HCT116 (cell line): ENCODE results near the gene RHOXF2. TPM values are rescaled to one million over a fixed set of nuclear protein-coding genes. Genes with fewer than 3 reads are reported as not detected.

Experiments used
- ATAC-seq: fragments of 200-7000 bp; cut with Tn5 transposase; 2 replicates; pipeline ENCODE4 v1.9.1; 2020; ENCODE audit warnings: mild to moderate bottlenecking, moderate library complexity
- BruUV-seq: library from RNA; stranded (reverse); fragments of 400-500 nt; replicated peaks from 2 replicates; lab custom pipeline; 2021; lab: Mats Ljungman, UMichigan
- CTCF ChIA-PET: fragments of 300-600 bp; sonication (Branson Sonifier 250); formaldehyde crosslinking; loops from one replicate; lab custom pipeline; 2021; ENCODE audit warnings: antibody characterized with exemption; lab: Charles Lee
- POLR2A ChIA-PET: fragments of 300-600, 350-600 bp; sonication (Branson Sonifier 250); formaldehyde crosslinking; loops from one replicate; lab custom pipeline; 2021; ENCODE audit warnings: antibody characterized with exemption; lab: Charles Lee
- RAD21 ChIA-PET, 2 experiments: fragments of 300-600 bp; sonication (Branson Sonifier 250); formaldehyde crosslinking; loops; one replicate each; lab custom pipeline; 2023; ENCODE audit warnings: low total read pairs in 2 of 2; ENCODE audit not compliant: uncharacterized antibody in 2 of 2, unreplicated experiment in 2 of 2, low non-redundant PET in 1 of 2; lab: Charles Lee
- DNase-seq: peaks from one replicate; pipeline ENCODE4 v3.0.0-alpha.2; 2010; ENCODE audit warnings: low read depth, low spot score
- H2AFZ ChIP-seq: fragments of 200-600 bp; shearing (Covaris generic), sonication (generic); 2 replicates; pipeline ENCODE4 v1.6.1; 2017; ENCODE audit warnings: low read depth, mixed run types, mixed read lengths, antibody characterized with exemption, low read length; ENCODE audit not compliant: poor library complexity, severe bottlenecking
- H3K27ac ChIP-seq: 2 replicates; pipeline ENCODE4 v1.5.1; 2012; ENCODE audit warnings: low read depth, low read length
- H3K27me3 ChIP-seq: fragments of 200-600 bp; sonication (generic); 2 replicates; pipeline ENCODE4 v1.6.1; 2016; ENCODE audit warnings: mixed run types, low read length, mixed read lengths; ENCODE audit not compliant: insufficient read depth
- H3K36me3 ChIP-seq, 2 experiments: fragments of 200-500 bp in 1 of 2; fragments of 200-600 bp in 1 of 2; sonication (Bioruptor generic) in 1 of 2; sonication (generic) in 1 of 2; 2 replicates each; pipeline versions ENCODE4 v1.5.1 to v1.6.1; 2014 to 2016; ENCODE audit warnings: low read length in 2 of 2, inconsistent platforms in 1 of 2, mixed read lengths in 1 of 2, mixed run types in 1 of 2; ENCODE audit not compliant: insufficient read depth in 2 of 2, control insufficient read depth in 1 of 2
- H3K4me1 ChIP-seq, 2 experiments: fragments of 200-600 bp in 1 of 2; sonication (generic) in 1 of 2; 2 replicates each; pipeline versions ENCODE4 v1.5.1 to v1.6.1; 2012 to 2017; ENCODE audit warnings: low read length in 2 of 2, inconsistent platforms in 1 of 2, mild to moderate bottlenecking in 1 of 2, mixed read lengths in 1 of 2, mixed run types in 1 of 2, moderate library complexity in 1 of 2; ENCODE audit not compliant: insufficient read depth in 2 of 2, control insufficient read depth in 1 of 2
- H3K4me2 ChIP-seq: fragments of 200-600 bp; sonication (generic); 2 replicates; pipeline ENCODE4 v1.6.1; 2017; ENCODE audit warnings: mixed run types, low read length, mixed read lengths
- H3K4me3 ChIP-seq, 2 experiments: fragments of 200-600 bp in 1 of 2; sonication (generic) in 1 of 2; replicated peaks in 1 of 2; 2 replicates each; pipeline ENCODE4 v1.5.1; 2011 to 2016; ENCODE audit warnings: low read length in 2 of 2, control low read depth in 1 of 2, low read depth in 1 of 2, mild to moderate bottlenecking in 1 of 2, mixed read lengths in 1 of 2, mixed run types in 1 of 2
- H3K79me2 ChIP-seq: fragments of 200-600 bp; sonication (generic); 2 replicates; pipeline ENCODE4 v1.6.1; 2017; ENCODE audit warnings: mild to moderate bottlenecking, mixed run types, low read length, moderate library complexity, mixed read lengths; ENCODE audit not compliant: insufficient read depth
- H3K9ac ChIP-seq: fragments of 200-600 bp; sonication (generic); 2 replicates; pipeline ENCODE4 v1.6.1; 2016; ENCODE audit warnings: low read length, mixed read lengths
- H3K9me2 ChIP-seq: fragments of 200-600 bp; sonication (generic), shearing (Covaris generic); 2 replicates; pipeline ENCODE4 v1.6.1; 2017; ENCODE audit warnings: mixed run types, mild to moderate bottlenecking, moderate library complexity; ENCODE audit not compliant: insufficient read depth
- H3K9me3 ChIP-seq, 2 experiments: fragments of 200-500 bp in 1 of 2; fragments of 200-600 bp in 1 of 2; sonication (Bioruptor generic) in 1 of 2; sonication (generic) in 1 of 2; 2 replicates each; pipeline ENCODE4 v1.6.1; 2014 to 2017; ENCODE audit warnings: low read length in 2 of 2, mixed read lengths in 2 of 2, inconsistent platforms in 1 of 2, low read depth in 1 of 2, mild to moderate bottlenecking in 1 of 2, mixed run types in 1 of 2, moderate library complexity in 1 of 2; ENCODE audit not compliant: control insufficient read depth in 1 of 2, insufficient read depth in 1 of 2
- H4K20me1 ChIP-seq: fragments of 200-600 bp; sonication (generic), shearing (Covaris generic); 2 replicates; pipeline ENCODE4 v1.6.1; 2017; ENCODE audit warnings: mixed run types, mild to moderate bottlenecking, moderate library complexity; ENCODE audit not compliant: insufficient read depth
- EGR1 ChIP-seq: IDR thresholded peaks from 2 replicates; pipeline ENCODE4 v1.6.1; 2012; ENCODE audit warnings: low read depth
- ELF1 ChIP-seq: IDR thresholded peaks from 2 replicates; pipeline ENCODE4 v1.6.1; 2012; ENCODE audit warnings: low read depth, borderline replicate concordance
- EZH2phosphoT487 ChIP-seq: fragments of 200-600 bp; IDR thresholded peaks from 2 replicates; pipeline ENCODE4 v1.6.1; 2018; ENCODE audit warnings: antibody characterized with exemption, borderline replicate concordance
- POLR2AphosphoS5 ChIP-seq: IDR thresholded peaks from 2 replicates; pipeline ENCODE4 v1.6.1; 2011; ENCODE audit warnings: mild to moderate bottlenecking, low read depth, low read length, moderate library complexity
- RAD21 ChIP-seq: IDR thresholded peaks from 2 replicates; pipeline ENCODE4 v1.6.1; 2012; ENCODE audit warnings: low read depth, mild to moderate bottlenecking
- REST ChIP-seq: IDR thresholded peaks from 2 replicates; pipeline ENCODE4 v1.6.1; 2012; ENCODE audit warnings: low read depth
- SRF ChIP-seq: IDR thresholded peaks from 2 replicates; pipeline ENCODE4 v1.6.1; 2012; ENCODE audit warnings: low read depth
- TCF7L2 ChIP-seq: IDR thresholded peaks from 2 replicates; pipeline ENCODE4 v1.7.0; 2011; ENCODE audit warnings: borderline replicate concordance, inconsistent platforms; ENCODE audit not compliant: insufficient read depth, insufficient read length; ENCODE audit errors: extremely low read depth
- ZFX ChIP-seq: fragments of 450-650 bp; IDR thresholded peaks from 2 replicates; pipeline ENCODE4 v1.6.1; 2017
- intact Hi-C: fragments of 100-400 bp; cut with micrococcal nuclease; formaldehyde crosslinking; loops from 2 replicates; pipeline ENCODE4 v1.10.0; 2022
- total RNA-seq: library from RNA; stranded (reverse); gene quantifications from one replicate; pipeline ENCODE4 v1.2.1, GENCODE V29; 2021; ENCODE audit not compliant: unreplicated experiment
- TF ChIP-seq, protein P1 (sequence below), 3 experiments: fragments of 200-600 bp in 1 of 3; sonication (generic) in 1 of 3; IDR thresholded peaks in 2 of 3; conservative IDR thresholded peaks in 1 of 3; 2 replicates each; pipeline ENCODE4 v1.5.1; 2012 to 2017; ENCODE audit warnings: low read depth in 2 of 3, low read length in 2 of 3, antibody characterized with exemption in 1 of 3, borderline replicate concordance in 1 of 3, control low read depth in 1 of 3, mild to moderate bottlenecking in 1 of 3, mixed read lengths in 1 of 3, mixed run types in 1 of 3, moderate library complexity in 1 of 3; ENCODE audit not compliant: insufficient read depth in 1 of 3
- TF ChIP-seq, protein P2 (sequence below): IDR thresholded peaks from 2 replicates; pipeline ENCODE4 v1.6.1; 2012

The RHOXF2 gene
- total RNA-seq, 1 experiment from 2014 or later, result 0.12 TPM

- intact Hi-C loops, result no loop called here
- no peaks in the 10 kb centered on the region for H3K9me2 ChIP-seq
- no peaks in the 10 kb centered on the region for H3K36me3 ChIP-seq
- CTCF ChIA-PET, result no interaction called here
- no peaks in the 10 kb centered on the region for H3K9me3 ChIP-seq
- H3K4me2 ChIP-seq, result no peak overlapping the region
- ATAC-seq (no peak), DNase-seq (no peak)
- no peaks in the 10 kb centered on the region for H4K20me1 ChIP-seq
- H3K27ac ChIP-seq, result no peak overlapping the region
- H2AFZ ChIP-seq, result no peak overlapping the region
- no peaks in the 10 kb centered on the region for H3K27me3 ChIP-seq
- no peaks in the 10 kb centered on the region for H3K79me2 ChIP-seq
- no peak overlapping the region for H3K9ac ChIP-seq
- H3K4me3 ChIP-seq, result no peak overlapping the region
- TF ChIP-seq ELF1 (no peak), ZFX (no peak), REST (no peak), EGR1 (no peak), TCF7L2 (no peak), POLR2AphosphoS5 (no peak), EZH2phosphoT487 (no peak), RAD21 (no peak), SRF (no peak)
- TF ChIP-seq, protein P1, sequence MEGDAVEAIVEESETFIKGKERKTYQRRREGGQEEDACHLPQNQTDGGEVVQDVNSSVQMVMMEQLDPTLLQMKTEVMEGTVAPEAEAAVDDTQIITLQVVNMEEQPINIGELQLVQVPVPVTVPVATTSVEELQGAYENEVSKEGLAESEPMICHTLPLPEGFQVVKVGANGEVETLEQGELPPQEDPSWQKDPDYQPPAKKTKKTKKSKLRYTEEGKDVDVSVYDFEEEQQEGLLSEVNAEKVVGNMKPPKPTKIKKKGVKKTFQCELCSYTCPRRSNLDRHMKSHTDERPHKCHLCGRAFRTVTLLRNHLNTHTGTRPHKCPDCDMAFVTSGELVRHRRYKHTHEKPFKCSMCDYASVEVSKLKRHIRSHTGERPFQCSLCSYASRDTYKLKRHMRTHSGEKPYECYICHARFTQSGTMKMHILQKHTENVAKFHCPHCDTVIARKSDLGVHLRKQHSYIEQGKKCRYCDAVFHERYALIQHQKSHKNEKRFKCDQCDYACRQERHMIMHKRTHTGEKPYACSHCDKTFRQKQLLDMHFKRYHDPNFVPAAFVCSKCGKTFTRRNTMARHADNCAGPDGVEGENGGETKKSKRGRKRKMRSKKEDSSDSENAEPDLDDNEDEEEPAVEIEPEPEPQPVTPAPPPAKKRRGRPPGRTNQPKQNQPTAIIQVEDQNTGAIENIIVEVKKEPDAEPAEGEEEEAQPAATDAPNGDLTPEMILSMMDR (IDR thresholded peaks at IDR 0.05 in 2 of 3, conservative IDR thresholded peaks at IDR 0.05 in 1 of 3; ENCODE audit: borderline replicate concordance in 1 of 3, insufficient read depth in 1 of 3, low read depth in 2 of 3, low read length in 2 of 3), result no peak
- TF ChIP-seq, protein P2, sequence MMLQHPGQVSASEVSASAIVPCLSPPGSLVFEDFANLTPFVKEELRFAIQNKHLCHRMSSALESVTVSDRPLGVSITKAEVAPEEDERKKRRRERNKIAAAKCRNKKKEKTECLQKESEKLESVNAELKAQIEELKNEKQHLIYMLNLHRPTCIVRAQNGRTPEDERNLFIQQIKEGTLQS, result no peak
- no TSS peak for BruUV-seq
- H3K4me1 ChIP-seq, result no peaks in the 10 kb centered on the region
- POLR2A ChIA-PET, result no interaction called here
- RAD21 ChIA-PET, result no interaction called here
Measured at GRCh38 chrX:120120223-120120622, 38.2 kb upstream of the RHOXF2 start.
